ENCODE results near the gene NAAA. TPM values are rescaled to one million over a fixed set of nuclear protein-coding genes. Genes with fewer than 3 reads are reported as not detected.

Gene NAAA
- total RNA-seq, 1 donor from 2014 or later, result 3.0 TPM

- H3K27ac Mint-ChIP-seq, result no peak overlapping the region
- no peaks in the 10 kb centered on the region for H3K36me3 Mint-ChIP-seq
These were observed 36.7 kb downstream of the NAAA start for GRCh38 chr4:75904076-75904475.

GRCh38 chr4:75902352-75902751 is 38.5 kb downstream of the NAAA start, which contains the start of gene PPEF2:
TSS of gene PPEF2 (minus strand) at chr4:75902452. CDS start at chr4:75896325, 6,127 bp downstream.
- Mint-ChIP-seq H3K27ac (no peak within 1 kb of the TSS), H3K9me3 (peaks cover 8% of the 10 kb centered on the region), H3K4me1 (no peaks in the 10 kb centered on the region), H3K36me3 (no peaks in the 10 kb centered on the region), H3K4me3 (no peak within 1 kb of the TSS), H3K27me3 (ENCODE audit: low read depth) (no peaks in the 10 kb centered on the region)
- no peak for DNase-seq (ENCODE audit: low spot score in 2 of 2, unreplicated experiment in 2 of 2)
- no peak for TF ChIP-seq CTCF (IDR thresholded peaks at IDR 0.05; ENCODE audit: unreplicated experiment)

More at GRCh38 chr4:75904076-75904475, 36.7 kb downstream of the NAAA start:
- Mint-ChIP-seq H3K4me1 (peaks cover 5% of the 10 kb centered on the region), H3K4me3 (no peak overlapping the region), H3K27me3 (ENCODE audit: low read depth) (no peaks in the 10 kb centered on the region), H3K9me3 (peaks cover under 1% of the 10 kb centered on the region)
- TF ChIP-seq CTCF (IDR thresholded peaks at IDR 0.05; ENCODE audit: unreplicated experiment), result no peak
- DNase-seq (ENCODE audit: low spot score in 2 of 2, unreplicated experiment in 2 of 2), result no peak

GRCh38 chr4:75898536-75898935 is 42.3 kb downstream of the NAAA start:
- TF ChIP-seq CTCF (IDR thresholded peaks at IDR 0.05; ENCODE audit: unreplicated experiment), result no peak
- Mint-ChIP-seq H3K4me1 (no peaks in the 10 kb centered on the region), H3K27me3 (ENCODE audit: low read depth) (no peaks in the 10 kb centered on the region), H3K27ac (no peak overlapping the region), H3K36me3 (no peaks in the 10 kb centered on the region), H3K4me3 (no peak overlapping the region), H3K9me3 (peaks cover 8% of the 10 kb centered on the region)
- DNase-seq (ENCODE audit: low spot score in 2 of 2, unreplicated experiment in 2 of 2), result no peak

- Mint-ChIP-seq H3K27me3 (ENCODE audit: low read depth) (peaks cover 2% of the 10 kb centered on the region), H3K27ac (no peak overlapping the region), H3K9me3 (peaks cover 8% of the 10 kb centered on the region), H3K36me3 (no peaks in the 10 kb centered on the region), H3K4me1 (no peaks in the 10 kb centered on the region), H3K4me3 (no peak overlapping the region)
- DNase-seq (ENCODE audit: low spot score in 2 of 2, unreplicated experiment in 2 of 2), result no peak
- TF ChIP-seq CTCF (IDR thresholded peaks at IDR 0.05; ENCODE audit: unreplicated experiment), result peak; percentile 74
These were observed 45.0 kb downstream of the NAAA start for GRCh38 chr4:75895744-75896314.

GRCh38 chr4:75892508-75892907 is 48.3 kb downstream of the NAAA start:
- no peaks in the 10 kb centered on the region for H3K9me3 Mint-ChIP-seq

More at GRCh38 chr4:75892508-75892907, 48.3 kb downstream of the NAAA start:
- Mint-ChIP-seq H3K27me3 (ENCODE audit: low read depth) (peaks cover 26% of the 10 kb centered on the region), H3K4me3 (no peak overlapping the region), H3K36me3 (no peaks in the 10 kb centered on the region), H3K4me1 (no peaks in the 10 kb centered on the region), H3K27ac (no peak overlapping the region)
- no peak for DNase-seq (ENCODE audit: low spot score in 2 of 2, unreplicated experiment in 2 of 2)
- peak; percentile 27 for TF ChIP-seq CTCF (IDR thresholded peaks at IDR 0.05; ENCODE audit: unreplicated experiment)
